WERI-Rb-1 (cell line): Measurements from ENCODE around the gene RSRC1.
"Not testable (repeated sequence)": the region's sequence is repeated elsewhere in the genome, so short reads cannot be mapped to it uniquely, and the experiment has no call there.

Experiments used
- DNase-seq: peaks from one replicate; pipeline ENCODE4 v3.0.0-alpha.2; 2020
- H3K27ac ChIP-seq: fragments of 250-450 bp; sonication (Bioruptor Pico); 2 replicates; pipeline ENCODE4 v1.5.1; 2020; ENCODE audit warnings: mild to moderate bottlenecking, moderate library complexity
- H3K27me3 ChIP-seq: fragments of 250-450 bp; sonication (Bioruptor Pico); 2 replicates; pipeline ENCODE4 v1.5.1; 2021; ENCODE audit warnings: mild to moderate bottlenecking, low read depth, moderate library complexity; ENCODE audit not compliant: insufficient read depth, severe bottlenecking
- H3K36me3 ChIP-seq: fragments of 250-450 bp; sonication (Bioruptor Pico); 2 replicates; pipeline ENCODE4 v1.5.1; 2020; ENCODE audit warnings: mild to moderate bottlenecking, moderate library complexity
- H3K4me3 ChIP-seq: 2 replicates; pipeline ENCODE4 v1.5.1; 2011; ENCODE audit warnings: low read depth, mild to moderate bottlenecking, control low read depth, low read length
- H3K9me3 ChIP-seq: fragments of 250-450 bp; sonication (Bioruptor Pico); 2 replicates; pipeline ENCODE4 v1.5.1; 2021; ENCODE audit warnings: mild to moderate bottlenecking, moderate library complexity; ENCODE audit not compliant: severe bottlenecking
- TF ChIP-seq, protein P1 (sequence below): IDR thresholded peaks from 2 replicates; pipeline ENCODE4 v1.5.1; 2011; ENCODE audit warnings: low read depth, mild to moderate bottlenecking, control low read depth, inconsistent platforms, low read length

Gene RSRC1

DNA sequence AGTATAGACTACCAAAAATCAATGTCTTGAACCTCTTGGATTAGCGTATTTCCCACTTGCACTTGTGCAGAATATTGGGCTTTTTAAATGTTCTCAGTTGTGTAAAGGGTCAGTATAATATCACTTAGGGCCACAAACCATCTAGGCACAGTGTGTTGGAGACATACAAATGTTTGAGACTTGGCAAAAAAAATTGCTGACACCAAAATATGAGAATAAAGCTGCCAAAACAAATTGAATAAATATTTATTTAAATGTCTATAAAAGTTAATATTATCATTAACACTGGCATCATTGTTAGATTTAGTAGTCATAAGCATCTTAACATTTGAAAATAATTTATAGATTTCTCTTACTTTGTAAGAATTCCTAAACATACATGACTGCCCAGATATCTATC, 430.2 kb downstream of the RSRC1 start:
- H3K27ac ChIP-seq = no peak overlapping the region
- H3K9me3 ChIP-seq = no peaks in the 10 kb centered on the region
- H3K36me3 ChIP-seq = no peaks in the 10 kb centered on the region
- no peak for DNase-seq
- TF ChIP-seq, protein P1, sequence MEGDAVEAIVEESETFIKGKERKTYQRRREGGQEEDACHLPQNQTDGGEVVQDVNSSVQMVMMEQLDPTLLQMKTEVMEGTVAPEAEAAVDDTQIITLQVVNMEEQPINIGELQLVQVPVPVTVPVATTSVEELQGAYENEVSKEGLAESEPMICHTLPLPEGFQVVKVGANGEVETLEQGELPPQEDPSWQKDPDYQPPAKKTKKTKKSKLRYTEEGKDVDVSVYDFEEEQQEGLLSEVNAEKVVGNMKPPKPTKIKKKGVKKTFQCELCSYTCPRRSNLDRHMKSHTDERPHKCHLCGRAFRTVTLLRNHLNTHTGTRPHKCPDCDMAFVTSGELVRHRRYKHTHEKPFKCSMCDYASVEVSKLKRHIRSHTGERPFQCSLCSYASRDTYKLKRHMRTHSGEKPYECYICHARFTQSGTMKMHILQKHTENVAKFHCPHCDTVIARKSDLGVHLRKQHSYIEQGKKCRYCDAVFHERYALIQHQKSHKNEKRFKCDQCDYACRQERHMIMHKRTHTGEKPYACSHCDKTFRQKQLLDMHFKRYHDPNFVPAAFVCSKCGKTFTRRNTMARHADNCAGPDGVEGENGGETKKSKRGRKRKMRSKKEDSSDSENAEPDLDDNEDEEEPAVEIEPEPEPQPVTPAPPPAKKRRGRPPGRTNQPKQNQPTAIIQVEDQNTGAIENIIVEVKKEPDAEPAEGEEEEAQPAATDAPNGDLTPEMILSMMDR = no peak
- no peaks in the 10 kb centered on the region for H3K27me3 ChIP-seq
- H3K4me3 ChIP-seq = no peak overlapping the region

DNA sequence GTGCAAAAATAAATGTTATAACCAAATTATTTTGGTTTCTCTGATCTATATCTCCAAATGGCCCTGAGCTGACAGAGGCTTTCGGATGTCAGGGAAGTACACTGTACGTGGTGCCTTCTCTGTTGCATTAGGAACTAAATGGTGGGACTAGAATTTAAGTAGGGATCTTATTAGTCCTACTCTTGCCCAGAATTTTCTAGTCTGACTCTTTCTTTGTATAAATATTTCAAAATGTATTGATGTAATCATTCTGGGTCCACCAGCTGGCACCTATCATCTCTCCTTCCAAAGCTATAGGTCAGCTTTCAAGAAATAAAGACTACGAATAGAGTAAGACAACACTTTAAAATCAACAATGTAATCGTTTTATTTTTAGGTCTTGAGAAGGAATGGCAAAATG, 438.8 kb downstream of the RSRC1 start:
- Histone ChIP-seq H3K27ac (no peak overlapping the region), H3K27me3 (no peaks in the 10 kb centered on the region), H3K9me3 (no peaks in the 10 kb centered on the region), H3K36me3 (no peaks in the 10 kb centered on the region), H3K4me3 (no peak overlapping the region)
- TF ChIP-seq, protein P1 = no peak
- no peak for DNase-seq

DNA sequence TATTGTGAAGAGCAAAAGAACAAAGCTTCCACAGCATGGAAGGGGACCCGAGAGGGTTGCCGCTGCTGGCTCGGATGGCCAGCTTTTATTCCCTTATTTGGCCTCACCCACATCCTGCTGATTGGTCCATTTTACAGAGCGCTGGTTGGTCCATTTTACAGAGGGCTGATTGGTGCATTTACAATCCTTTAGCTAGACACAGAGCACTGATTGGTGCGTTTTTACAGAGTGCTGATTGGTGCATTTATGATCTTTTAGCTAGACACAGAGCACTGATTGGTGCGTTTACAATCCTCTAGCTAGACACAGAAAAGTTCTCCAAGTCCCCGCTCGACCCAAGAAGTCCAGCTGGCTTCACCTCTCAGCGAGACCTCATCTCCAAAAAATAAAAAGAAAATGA, 440.0 kb downstream of the RSRC1 start:
- H3K27me3 ChIP-seq, H3K4me3 ChIP-seq, H3K27ac ChIP-seq, H3K36me3 ChIP-seq, H3K9me3 ChIP-seq, DNase-seq: not testable (repeated sequence)

DNA sequence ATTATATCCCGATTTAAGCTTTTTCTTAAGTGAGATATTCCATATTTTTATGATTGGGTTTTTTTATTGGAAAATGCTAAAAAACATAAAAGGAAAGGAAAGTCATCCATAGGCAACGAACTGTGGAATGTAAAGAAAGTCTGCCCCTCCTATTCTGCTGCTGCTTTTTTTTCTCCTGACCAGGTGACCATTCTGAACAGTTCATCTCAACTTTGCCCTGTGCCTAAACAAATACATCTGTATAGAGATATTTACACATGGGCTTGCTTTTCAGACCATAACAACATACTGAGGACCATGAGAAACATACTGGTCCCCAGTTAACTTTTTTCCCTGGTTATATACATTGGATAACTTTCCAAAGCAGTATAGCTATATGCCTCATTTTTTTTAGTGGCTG, 442.2 kb downstream of the RSRC1 start:
- Histone ChIP-seq H3K36me3 (no peaks in the 10 kb centered on the region), H3K4me3 (no peak overlapping the region), H3K27me3 (no peaks in the 10 kb centered on the region), H3K9me3 (no peaks in the 10 kb centered on the region), H3K27ac (no peak overlapping the region)
- TF ChIP-seq, protein P1 = no peak
- no peak for DNase-seq

DNA sequence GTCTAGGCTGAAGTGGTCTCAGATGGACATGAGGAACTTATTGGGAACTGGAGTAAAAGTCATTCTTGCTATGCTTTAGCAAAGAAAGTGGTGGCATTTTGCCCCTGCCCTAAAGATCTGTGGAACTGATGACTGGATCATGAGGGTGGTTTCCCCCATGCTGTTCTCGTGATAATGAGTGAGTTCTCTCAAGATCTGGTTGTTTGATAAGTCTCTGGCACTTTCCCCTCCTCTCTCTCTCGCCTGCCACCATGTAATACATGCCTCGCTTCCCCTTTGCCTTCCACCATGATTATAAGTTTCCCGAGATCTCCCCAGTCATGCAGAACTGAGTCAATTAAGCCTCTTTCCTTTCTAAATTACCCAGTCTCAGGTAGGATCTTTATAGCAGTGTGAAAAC, 449.6 kb downstream of the RSRC1 start:
- Histone ChIP-seq H3K36me3 (no peaks in the 10 kb centered on the region), H3K4me3 (no peak overlapping the region), H3K27ac (no peak overlapping the region), H3K27me3 (no peaks in the 10 kb centered on the region), H3K9me3 (no peaks in the 10 kb centered on the region)
- TF ChIP-seq, protein P1 = no peak
- no peak for DNase-seq

DNA sequence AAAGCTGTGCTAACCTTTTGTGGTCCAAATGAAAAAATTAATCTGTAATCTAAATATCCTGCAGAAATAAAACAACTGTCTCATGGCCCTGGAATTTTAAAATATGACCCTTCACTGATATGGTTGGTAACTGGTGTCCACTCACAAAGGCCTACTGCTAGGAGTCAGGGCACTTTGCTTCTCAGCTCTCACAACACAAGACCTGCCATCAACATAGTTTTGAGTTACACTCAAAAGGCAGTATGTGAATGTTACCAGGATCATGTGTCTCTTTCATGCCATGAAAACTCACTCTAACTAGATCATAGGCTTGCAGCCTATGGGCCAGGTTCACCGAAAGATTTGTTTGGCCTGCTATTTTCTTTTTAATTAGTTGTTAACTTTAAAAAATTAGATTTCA, 451.1 kb downstream of the RSRC1 start:
- TF ChIP-seq, protein P1 = no peak
- Histone ChIP-seq H3K27ac (no peak overlapping the region), H3K9me3 (no peaks in the 10 kb centered on the region), H3K27me3 (no peaks in the 10 kb centered on the region), H3K4me3 (no peak overlapping the region), H3K36me3 (no peaks in the 10 kb centered on the region)
- DNase-seq = no peak
